Endothelial cell of umbilical vein (primary cell): ENCODE results near the gene RAC2. TPM values are rescaled to one million over a fixed set of nuclear protein-coding genes. Genes with fewer than 3 reads are reported as not detected.

Experiments
- BruUV-seq: library from RNA; stranded (reverse); fragments of 400-500 nt; replicated peaks from 2 replicates; lab custom pipeline; 2021; lab: Mats Ljungman, UMichigan
- CTCF ChIA-PET: fragments of 300-600, 350-600 bp; sonication (Branson Sonifier 250); formaldehyde crosslinking; loops from one replicate; lab custom pipeline; 2021; ENCODE audit warnings: antibody characterized with exemption, inconsistent platforms; lab: Charles Lee
- POLR2A ChIA-PET: fragments of 300-600, 350-600 bp; sonication (Branson Sonifier 250); formaldehyde crosslinking; loops from one replicate; lab custom pipeline; 2021; ENCODE audit warnings: antibody characterized with exemption, inconsistent platforms; lab: Charles Lee
- DNase-seq: peaks from one replicate; pipeline ENCODE4 v3.0.0-alpha.2; 2011; ENCODE audit warnings: low read depth, low spot score
- FAIRE-seq: peaks from 2 replicates; lab custom pipeline; 2011; peaks lifted over from hg19 to GRCh38; lab: Jason Lieb, UNC
- H2AFZ ChIP-seq: 2 replicates; pipeline ENCODE4 v1.6.0; 2012; ENCODE audit warnings: low read depth, low read length, control low read depth, inconsistent platforms
- H3K27ac ChIP-seq: 2 replicates; pipeline ENCODE4 v1.5.1; 2011; ENCODE audit warnings: low read depth, mild to moderate bottlenecking, control low read depth, low read length, moderate library complexity; ENCODE audit not compliant: insufficient read depth
- H3K27me3 ChIP-seq, 2 experiments: 2 replicates each; pipeline versions ENCODE4 v1.6.0 to v1.6.1; 2011; ENCODE audit warnings: low read length in 2 of 2, mixed read lengths in 1 of 2; ENCODE audit not compliant: control insufficient read depth in 2 of 2, insufficient read depth in 2 of 2
- H3K36me3 ChIP-seq, 2 experiments: 2 replicates in 1 of 2; 3 replicates in 1 of 2; pipeline ENCODE4 v1.5.1; 2011; ENCODE audit warnings: low read length in 2 of 2, mild to moderate bottlenecking in 1 of 2, moderate library complexity in 1 of 2; ENCODE audit not compliant: control insufficient read depth in 2 of 2, insufficient read depth in 2 of 2; ENCODE audit errors: extremely low read depth in 1 of 2
- H3K4me1 ChIP-seq: 3 replicates; pipeline ENCODE4 v1.5.1; 2011; ENCODE audit warnings: mild to moderate bottlenecking, low read length; ENCODE audit not compliant: control insufficient read depth, insufficient read depth; ENCODE audit errors: extremely low read depth
- H3K4me2 ChIP-seq: 2 replicates; pipeline ENCODE4 v1.6.1; 2011; ENCODE audit warnings: low read length, control low read depth, mixed read lengths; ENCODE audit not compliant: insufficient read depth
- H3K4me3 ChIP-seq, 3 experiments: fragments of 200-600 bp in 1 of 3; sonication (generic), shearing (Covaris generic) in 1 of 3; replicated peaks in 1 of 3; 2 replicates each; pipeline ENCODE4 v1.5.1; 2011 to 2016; ENCODE audit warnings: control low read depth in 3 of 3, low read length in 3 of 3, mild to moderate bottlenecking in 2 of 3, inconsistent platforms in 1 of 3, low read depth in 1 of 3, moderate library complexity in 1 of 3; ENCODE audit not compliant: insufficient read depth in 1 of 3
- H3K79me2 ChIP-seq: 2 replicates; pipeline ENCODE4 v1.6.0; 2012; ENCODE audit warnings: low read length, inconsistent platforms; ENCODE audit not compliant: control insufficient read depth, insufficient read depth
- H3K9ac ChIP-seq: replicated peaks from 2 replicates; pipeline ENCODE3; 2011; ENCODE audit warnings: low read length, control low read depth; ENCODE audit not compliant: insufficient read depth; ENCODE audit errors: extremely low read depth
- H3K9me1 ChIP-seq: replicated peaks from 3 replicates; pipeline ENCODE4 v1.6.0; 2011; ENCODE audit warnings: mild to moderate bottlenecking, low read length; ENCODE audit not compliant: control insufficient read depth, insufficient read depth; ENCODE audit errors: extremely low read depth
- H3K9me3 ChIP-seq: replicated peaks from 2 replicates; pipeline ENCODE4 v1.5.1; 2012; ENCODE audit warnings: low read length, inconsistent platforms; ENCODE audit not compliant: control insufficient read depth, insufficient read depth
- H4K20me1 ChIP-seq: replicated peaks from 2 replicates; pipeline ENCODE3; 2011; ENCODE audit warnings: mild to moderate bottlenecking, low read length; ENCODE audit not compliant: control insufficient read depth, insufficient read depth; ENCODE audit errors: extremely low read depth
- EZH2 ChIP-seq: IDR thresholded peaks from 2 replicates; pipeline ENCODE4 v1.6.1; 2012; ENCODE audit warnings: borderline replicate concordance, low read depth, mild to moderate bottlenecking, moderate library complexity, low read length, inconsistent platforms; ENCODE audit not compliant: severe bottlenecking
- FOS ChIP-seq: IDR thresholded peaks from 2 replicates; pipeline ENCODE4 v1.6.1; 2011; ENCODE audit warnings: mild to moderate bottlenecking, low read length, moderate library complexity, borderline replicate concordance; ENCODE audit not compliant: insufficient read depth
- GATA2 ChIP-seq: IDR thresholded peaks from 2 replicates; pipeline ENCODE4 v1.7.0; 2011; ENCODE audit warnings: low read depth, mild to moderate bottlenecking, moderate library complexity, mixed read lengths, low read length; ENCODE audit not compliant: insufficient read length, insufficient read depth
- JUN ChIP-seq: IDR thresholded peaks from 2 replicates; pipeline ENCODE4 v1.6.1; 2011; ENCODE audit warnings: borderline replicate concordance, low read depth; ENCODE audit not compliant: insufficient read length, insufficient read depth
- POLR2A ChIP-seq: IDR thresholded peaks from 2 replicates; pipeline ENCODE4 v1.6.1; 2012; ENCODE audit warnings: low read depth, mild to moderate bottlenecking, control low read depth, low read length
- POLR2AphosphoS5 ChIP-seq: IDR thresholded peaks from 2 replicates; pipeline ENCODE4 v1.6.1; 2012; ENCODE audit warnings: low read depth, mild to moderate bottlenecking, control low read depth, low read length, moderate library complexity; ENCODE audit not compliant: insufficient read depth
- dilution Hi-C: fragments of 300-500 bp; cut with MboI; formaldehyde crosslinking; loops from one replicate; pipeline ENCODE4 v1.15.0; 2019; ENCODE audit warnings: low sequenced_read_pairs; ENCODE audit not compliant: extremely low pct_ligation_motif_present
- intact Hi-C: fragments of 100-400 bp; cut with micrococcal nuclease; formaldehyde crosslinking; loops from one replicate; pipeline ENCODE4 v1.10.0; 2022
- polyA plus RNA-seq, 4 experiments: library from polyadenylated mRNA; depleted of rRNA in 3 of 4; stranded (reverse) in 3 of 4; unstranded in 1 of 4; fragments of >200 nt; gene quantifications; 2 replicates each; pipeline versions ENCODE4 v1.2.1 to v1.2.3, GENCODE V29; 2011 to 2012; ENCODE audit warnings: missing spikeins in 1 of 4
- total RNA-seq: library from RNA; stranded (reverse); gene quantifications from 2 replicates; pipeline ENCODE4 v1.2.3, GENCODE V29; 2021
- TF ChIP-seq, protein P1 (sequence below): IDR thresholded peaks from 2 replicates; pipeline ENCODE4 v1.6.1; 2011; ENCODE audit not compliant: insufficient read depth, insufficient read length

The RAC2 gene
- total and polyA plus RNA-seq, 2 donors (not counting 3 experiments of a cell fraction or from before 2014, with no cell fraction given) = 122 to 181 TPM

DNA sequence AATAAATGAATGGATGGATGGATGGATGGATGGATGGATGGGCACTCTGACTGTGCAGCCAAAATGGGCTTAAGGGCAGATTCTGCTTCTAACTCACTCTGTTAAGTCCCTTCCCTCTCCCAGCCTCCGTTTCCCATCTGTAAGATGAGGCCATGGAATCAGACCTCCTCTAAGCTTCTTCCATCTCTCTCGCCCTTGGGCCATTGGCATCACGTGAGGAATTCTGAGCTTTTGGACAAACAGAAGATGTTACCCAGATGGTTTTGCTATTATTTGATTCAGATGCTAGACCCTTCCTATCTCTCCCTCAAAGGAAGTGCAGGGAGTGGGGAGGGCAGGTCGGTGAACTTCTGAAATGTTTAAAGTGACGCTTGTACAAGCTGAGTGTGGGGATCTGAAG lies 34.2 kb upstream of the RAC2 start:
- H3K79me2 ChIP-seq = no peaks in the 10 kb centered on the region
- ChIA-PET POLR2A (no interaction called here), CTCF (interaction anchor here (2.8 kb wide), 1 partner anchor 18 kb away, joined by 13 read pairs; no protein-coding TSS in a partner anchor)
- H3K9ac ChIP-seq = no peak overlapping the region
- no TSS peak for BruUV-seq
- H3K27ac ChIP-seq = no peak overlapping the region
- H3K4me1 ChIP-seq = peaks cover 10% of the 10 kb centered on the region
- no peak for FAIRE-seq
- no peak for DNase-seq
- no peaks in the 10 kb centered on the region for H3K9me1 ChIP-seq
- no peaks in the 10 kb centered on the region for H3K27me3 ChIP-seq
- TF ChIP-seq, protein P1, sequence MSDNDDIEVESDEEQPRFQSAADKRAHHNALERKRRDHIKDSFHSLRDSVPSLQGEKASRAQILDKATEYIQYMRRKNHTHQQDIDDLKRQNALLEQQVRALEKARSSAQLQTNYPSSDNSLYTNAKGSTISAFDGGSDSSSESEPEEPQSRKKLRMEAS = no peak
- TF ChIP-seq GATA2 = no peak
- no peak overlapping the region for H3K4me3 ChIP-seq
- dilution Hi-C loops = no loop called here
- H2AFZ ChIP-seq = no peak overlapping the region
- intact Hi-C loops = no loop called here
- no peaks in the 10 kb centered on the region for H3K9me3 ChIP-seq
- H3K4me2 ChIP-seq = no peak overlapping the region
- no peaks in the 10 kb centered on the region for H4K20me1 ChIP-seq
- H3K36me3 ChIP-seq = no peaks in the 10 kb centered on the region

DNA sequence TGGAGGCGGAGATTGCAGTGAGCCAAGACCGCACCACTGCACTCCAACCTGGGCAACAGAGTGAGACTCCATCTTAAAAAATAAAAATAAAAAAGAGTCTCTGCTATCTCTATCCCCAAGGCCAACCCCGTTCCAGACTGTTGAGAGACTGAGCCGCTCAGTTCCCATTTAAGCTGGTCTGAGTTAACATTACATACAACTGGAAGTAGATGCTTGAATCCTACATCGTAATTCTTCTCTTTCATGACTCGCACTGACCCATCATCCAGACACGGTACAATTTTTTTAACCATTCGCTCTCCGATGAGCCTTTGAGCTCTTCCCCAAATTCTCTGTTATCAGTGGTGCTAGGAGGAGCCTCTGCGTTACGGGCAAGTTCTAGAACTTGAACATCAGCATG lies 33.3 kb upstream of the RAC2 start:
- H3K27me3 ChIP-seq = no peaks in the 10 kb centered on the region
- peaks cover 6% of the 10 kb centered on the region for H3K4me1 ChIP-seq
- dilution Hi-C loops = no loop called here
- no peaks in the 10 kb centered on the region for H3K79me2 ChIP-seq
- DNase-seq = no peak
- H3K9ac ChIP-seq = no peak overlapping the region
- ChIA-PET CTCF (interaction anchor here (1.5 to 2.8 kb wide), 2 partner anchors 17 to 54 kb away, joined by 4 to 13 read pairs; no protein-coding TSS in a partner anchor), POLR2A (no interaction called here)
- no peak overlapping the region for H3K27ac ChIP-seq
- FAIRE-seq = no peak
- no peak overlapping the region for H2AFZ ChIP-seq
- H3K9me1 ChIP-seq = no peaks in the 10 kb centered on the region
- no peak overlapping the region for H3K4me2 ChIP-seq
- no peaks in the 10 kb centered on the region for H3K36me3 ChIP-seq
- intact Hi-C loops = no loop called here
- no TSS peak for BruUV-seq
- no peaks in the 10 kb centered on the region for H3K9me3 ChIP-seq
- no peaks in the 10 kb centered on the region for H4K20me1 ChIP-seq
- no peak for TF ChIP-seq POLR2AphosphoS5
- TF ChIP-seq, protein P1 = no peak
- no peak for TF ChIP-seq FOS
- no peak for TF ChIP-seq EZH2
- TF ChIP-seq POLR2A = no peak
- no peak for TF ChIP-seq JUN
- no peak overlapping the region for H3K4me3 ChIP-seq
